ENCODE results near the gene LRRC37B.
A peak's percentile ranks its signal among the peaks of the same experiment; 100 is the strongest.
"Not testable (repeated sequence)": the region's sequence is repeated elsewhere in the genome, so short reads cannot be mapped to it uniquely, and the experiment has no call there.

Gene LRRC37B

GRCh38 chr17:32006957-32007462 is at the start of gene LRRC37B:
Gene LRRC37B (plus strand): TSS chr17:32007383. CDS start chr17:32021393, 14,010 bp downstream.
- peak; percentile 48 for DNase-seq

GRCh38 chr17:31964131-31964530 is 43.1 kb upstream of the LRRC37B start:
- DNase-seq = not testable (repeated sequence)

- no peak for DNase-seq
These were observed 39.5 kb upstream of the LRRC37B start for GRCh38 chr17:31967648-31968047.

- DNase-seq = not testable (repeated sequence)
These were observed 36.8 kb upstream of the LRRC37B start for GRCh38 chr17:31970416-31970815.

DNA sequence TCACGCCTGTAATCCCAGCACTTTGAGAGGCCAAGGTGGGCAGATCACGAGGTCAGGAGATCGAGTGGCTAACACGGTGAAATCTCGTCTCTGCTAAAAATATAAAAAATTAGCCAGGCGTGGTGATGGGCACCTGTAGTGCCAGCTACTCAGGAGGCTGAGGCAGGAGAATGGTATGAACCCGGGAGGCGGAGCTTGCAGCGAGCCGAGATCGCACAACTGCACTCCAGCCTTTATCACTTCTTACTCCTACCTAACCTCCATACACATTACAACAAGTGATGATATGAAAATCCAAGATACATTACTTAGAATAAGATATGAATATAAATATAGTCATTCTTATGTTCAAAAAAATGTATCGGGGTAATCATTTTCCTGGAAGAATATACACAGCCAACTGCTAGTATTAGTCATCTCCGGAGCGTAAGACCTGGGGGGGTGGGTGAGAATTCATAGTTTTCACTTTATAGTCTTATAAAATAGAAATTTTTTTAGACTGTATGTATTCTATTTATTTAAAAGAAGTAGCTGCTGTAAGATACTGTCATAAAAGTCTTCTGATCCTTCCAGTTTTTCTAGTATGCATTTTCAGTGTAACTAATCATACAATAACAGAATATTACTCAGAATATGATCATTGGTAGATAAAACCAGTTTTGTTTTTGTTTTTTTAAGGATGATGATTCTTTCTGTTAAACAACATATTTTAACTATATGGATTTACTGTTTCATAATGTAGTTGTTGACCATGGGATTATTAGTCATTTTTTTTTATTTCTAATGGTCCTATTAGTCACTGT is 32.7 kb upstream of the LRRC37B start:
- not testable (repeated sequence) for DNase-seq

GRCh38 chr17:31975391-31975790 is 31.8 kb upstream of the LRRC37B start:
- not testable (repeated sequence) for DNase-seq

GRCh38 chr17:31991821-31992220 is 15.4 kb upstream of the LRRC37B start:
- DNase-seq = not testable (repeated sequence)

GRCh38 chr17:31997005-31997404 is 10.2 kb upstream of the LRRC37B start:
- no peak for DNase-seq

GRCh38 chr17:32007463-32008298 is 498 bp downstream of the LRRC37B start:
- no peak for DNase-seq

GRCh38 chr17:32009262-32009542 is 2.0 kb downstream of the LRRC37B start:
- DNase-seq = no peak

DNA sequence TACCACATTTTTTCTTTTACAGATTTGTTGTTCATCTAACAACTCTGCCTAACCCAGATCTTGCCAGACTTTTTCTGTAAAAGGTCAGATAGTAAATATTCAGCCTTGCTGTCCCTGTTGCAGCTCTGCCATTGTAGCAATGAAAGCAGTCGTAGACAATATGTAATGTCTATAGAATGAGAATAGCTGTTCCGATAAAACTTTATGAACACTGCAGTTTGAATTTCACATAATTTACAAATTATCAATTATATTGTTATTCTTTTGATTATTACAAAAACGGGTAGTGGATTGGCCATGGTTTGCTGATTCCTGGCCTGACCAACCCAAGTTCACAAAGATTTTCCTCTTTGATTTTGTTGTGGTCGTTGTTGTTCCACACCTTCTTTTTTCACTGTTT is 2.9 kb downstream of the LRRC37B start:
- no peak for DNase-seq

- DNase-seq = no peak
These were observed 8.2 kb downstream of the LRRC37B start for GRCh38 chr17:32015245-32016013.

- DNase-seq = peak; percentile 50
These were observed 9.0 kb downstream of the LRRC37B start for GRCh38 chr17:32016231-32016630.

GRCh38 chr17:32019228-32019627 is 12.0 kb downstream of the LRRC37B start:
- no peak for DNase-seq

DNA sequence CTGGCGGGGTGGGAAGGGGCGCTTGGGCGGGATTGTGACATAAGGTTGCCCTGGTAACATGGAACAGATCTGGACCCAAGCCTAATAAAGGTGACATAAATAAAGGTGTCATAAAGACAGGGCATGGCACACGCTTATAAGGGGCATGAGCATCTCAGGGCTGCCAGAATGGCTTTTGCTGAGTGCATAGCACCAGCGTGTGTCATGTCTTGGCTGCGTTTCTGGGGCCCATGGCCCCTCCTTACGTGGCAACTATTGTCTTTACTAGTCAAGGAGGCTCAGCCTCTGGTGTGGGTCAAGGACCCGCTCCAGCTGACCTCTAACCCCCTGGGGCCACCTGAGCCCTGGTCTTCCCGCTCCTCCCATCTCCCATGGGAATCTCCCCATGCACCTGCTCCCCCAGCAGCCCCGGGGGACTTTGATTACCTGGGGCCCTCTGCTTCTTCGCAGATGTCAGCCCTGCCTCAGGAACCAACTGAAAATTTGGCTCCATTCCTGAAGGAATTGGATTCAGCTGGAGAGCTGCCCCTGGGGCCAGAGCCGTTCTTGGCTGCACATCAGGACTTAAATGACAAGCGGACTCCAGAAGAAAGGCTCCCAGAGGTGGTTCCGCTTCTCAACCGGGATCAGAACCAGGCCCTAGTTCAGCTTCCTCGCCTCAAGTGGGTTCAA is 13.9 kb downstream of the LRRC37B start:
- DNase-seq = no peak

DNA sequence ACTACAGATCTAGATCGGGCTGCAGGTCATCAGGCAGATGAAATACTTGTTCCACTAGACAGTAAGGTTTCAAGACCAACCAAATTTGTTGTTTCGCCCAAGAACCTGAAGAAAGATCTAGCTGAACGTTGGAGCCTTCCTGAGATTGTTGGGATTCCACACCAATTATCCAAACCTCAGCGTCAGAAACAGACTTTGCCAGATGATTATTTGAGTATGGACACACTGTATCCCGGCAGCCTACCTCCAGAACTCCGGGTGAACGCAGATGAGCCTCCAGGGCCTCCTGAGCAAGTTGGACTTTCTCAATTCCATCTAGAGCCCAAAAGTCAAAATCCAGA is 14.4 kb downstream of the LRRC37B start:
- no peak for DNase-seq

GRCh38 chr17:32022554-32022953 is 15.4 kb downstream of the LRRC37B start:
- not testable (repeated sequence) for DNase-seq

- not testable (repeated sequence) for DNase-seq
These were observed 20.1 kb downstream of the LRRC37B start for GRCh38 chr17:32027271-32027670.

GRCh38 chr17:32033223-32033622 is 26.0 kb downstream of the LRRC37B start:
- no peak for DNase-seq

DNA sequence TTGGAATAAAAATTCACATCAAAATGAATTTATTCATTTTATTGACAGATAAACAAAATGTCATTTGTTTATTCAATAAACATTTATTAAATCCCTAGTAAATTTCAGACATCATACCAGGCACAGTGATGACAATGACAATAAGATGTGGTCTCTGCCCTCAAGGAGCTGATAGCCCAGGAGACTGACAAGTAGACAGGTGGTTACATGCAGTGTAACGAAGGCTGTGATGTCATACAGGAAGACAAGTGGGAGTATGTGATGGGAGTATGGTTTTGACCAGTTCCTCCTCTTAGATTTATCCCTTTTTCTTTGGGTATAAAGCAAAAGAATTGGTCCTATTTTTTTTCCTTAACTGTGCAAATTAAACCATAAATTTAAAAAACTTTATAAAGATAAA is 26.6 kb downstream of the LRRC37B start:
- DNase-seq = not testable (repeated sequence)

DNA sequence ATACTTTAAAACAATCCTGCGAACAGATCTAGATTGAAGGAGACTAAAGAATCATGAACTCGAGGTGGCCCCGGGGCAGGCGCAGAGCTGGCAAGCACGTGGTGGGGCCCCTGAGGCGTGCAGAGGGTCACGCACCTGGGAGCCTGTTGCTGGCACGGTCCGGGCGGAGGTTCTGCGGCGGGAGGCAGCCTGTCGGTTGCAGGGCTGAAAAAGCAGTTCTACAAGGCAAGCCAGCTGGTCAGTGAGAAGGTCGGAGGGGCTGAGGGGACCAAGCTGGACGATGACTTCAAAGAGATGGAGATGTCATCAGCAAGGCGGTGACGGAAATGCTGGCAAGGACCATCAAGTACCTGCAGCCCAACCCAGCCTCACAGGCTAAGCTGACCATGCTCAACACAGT is 33.1 kb downstream of the LRRC37B start:
- not testable (repeated sequence) for DNase-seq

DNA sequence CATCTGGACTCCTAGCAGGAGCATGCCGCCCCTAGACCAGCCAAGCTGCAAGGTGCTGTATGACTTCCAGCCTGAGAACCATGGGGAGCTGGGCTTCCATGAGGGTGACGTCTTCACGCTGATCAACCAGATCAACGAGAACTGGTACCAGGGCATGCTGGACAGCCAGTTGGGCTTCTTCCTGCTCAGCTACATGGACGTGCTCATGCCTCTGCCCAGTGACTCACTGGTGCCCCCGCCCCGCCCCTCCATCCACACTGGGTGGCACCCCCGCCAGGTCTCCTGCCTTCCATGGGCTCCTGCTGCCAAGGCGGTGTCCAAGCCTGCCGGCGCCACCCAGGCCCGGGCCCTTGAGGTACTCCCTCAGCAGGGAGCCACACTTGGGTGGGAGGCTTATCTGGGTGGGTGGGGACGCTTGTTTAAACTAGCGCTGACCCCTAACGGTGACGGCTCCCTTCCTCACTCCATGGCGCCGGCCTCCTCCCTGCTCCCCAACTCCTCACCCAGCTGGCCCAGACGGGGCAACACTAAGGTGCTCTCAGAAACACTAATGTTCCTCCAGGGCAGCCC is 34.2 kb downstream of the LRRC37B start:
- DNase-seq = not testable (repeated sequence)
